ENCODE measurements around the gene UGT3A1. TPM values are rescaled to one million over a fixed set of nuclear protein-coding genes. Genes with fewer than 3 reads are reported as not detected.

The UGT3A1 gene
- total RNA-seq, 1 experiment from 2014 or later: not detected

DNA sequence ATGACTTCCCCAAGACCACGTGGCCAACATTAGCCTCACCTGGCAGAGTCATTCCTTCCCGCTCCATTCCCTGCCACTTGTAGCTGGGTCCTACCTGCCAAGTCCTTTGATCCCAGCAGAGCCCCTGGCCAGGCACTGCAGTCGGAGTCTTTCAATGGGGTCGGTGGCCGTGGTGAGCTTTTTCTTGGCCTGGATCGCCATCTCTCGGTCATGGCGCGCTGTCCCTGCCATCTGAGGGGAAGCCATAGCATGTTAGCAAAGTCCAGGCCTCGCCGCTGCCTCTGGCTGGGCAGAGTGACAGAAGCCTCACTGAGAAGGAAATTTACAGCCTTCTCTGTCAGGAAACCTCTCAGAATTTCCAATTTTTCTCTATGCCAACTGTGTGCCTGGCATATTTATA lies 70.3 kb downstream of the UGT3A1 start (continued):
- TF ChIP-seq SIN3A (IDR thresholded peaks at IDR 0.05; ENCODE audit: low read depth): no peak

DNA sequence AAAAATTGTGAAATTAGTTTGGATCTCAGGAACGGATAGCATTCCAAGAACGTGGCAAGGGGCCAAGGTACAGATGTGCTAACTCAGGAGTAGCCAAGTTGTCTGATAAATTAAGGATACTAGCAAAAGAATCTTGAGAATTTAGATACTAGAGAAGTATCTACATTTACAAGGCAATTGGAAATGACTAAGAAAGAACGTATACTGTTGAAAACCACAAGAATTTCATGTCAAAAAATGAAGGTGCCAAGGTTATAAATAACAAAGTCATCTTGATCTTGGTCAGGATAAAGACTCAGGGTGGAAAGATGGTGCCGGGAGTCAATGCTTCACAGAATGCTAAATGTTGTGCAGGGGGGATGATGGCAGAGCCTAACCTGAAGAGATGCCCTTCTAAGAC lies 72.0 kb downstream of the UGT3A1 start:
- Histone ChIP-seq H3K4me2 (ENCODE audit: low read length) (no peak overlapping the region), H2AFZ (ENCODE audit: low read depth, low read length, poor library complexity, severe bottlenecking) (no peak overlapping the region), H3K9me3 (ENCODE audit: control insufficient read depth in 1 of 2, insufficient read depth in 1 of 2, low read depth in 1 of 2, low read length in 2 of 2) (no peaks in the 10 kb centered on the region), H3K9me2 (ENCODE audit: insufficient read depth) (no peaks in the 10 kb centered on the region), H3K4me1 (ENCODE audit: control insufficient read depth in 1 of 2, insufficient read depth in 2 of 2, low read length in 2 of 2) (no peaks in the 10 kb centered on the region), H3K36me3 (ENCODE audit: control insufficient read depth in 1 of 2, insufficient read depth in 2 of 2, low read length in 2 of 2) (no peaks in the 10 kb centered on the region), H3K27ac (ENCODE audit: low read depth, low read length) (no peak overlapping the region), H3K27me3 (ENCODE audit: insufficient read depth, low read length) (peaks cover 14% of the 10 kb centered on the region; the same call in 1 of the 2 replicates), H3K79me2 (ENCODE audit: insufficient read depth, low read length) (no peaks in the 10 kb centered on the region), H4K20me1 (ENCODE audit: insufficient read depth) (no peaks in the 10 kb centered on the region), H3K9ac (ENCODE audit: low read length) (no peak overlapping the region), H3K4me3 (replicated peaks in 1 of 2; ENCODE audit: low read depth in 1 of 2, low read length in 2 of 2) (no peak overlapping the region)
- no peak for ATAC-seq
- ChIA-PET POLR2A (no interaction called here), CTCF (no interaction called here), RAD21 (ENCODE audit: low non-redundant PET in 1 of 2, low total read pairs in 2 of 2, uncharacterized antibody in 2 of 2, unreplicated experiment in 2 of 2) (no interaction called here)
- no TSS peak for BruUV-seq (replicated peaks)
- DNase-seq (ENCODE audit: low read depth, low spot score): no peak
- intact Hi-C loops (cut with micrococcal nuclease): no loop called here
- TF ChIP-seq ZFX (IDR thresholded peaks at IDR 0.05) (no peak), EZH2phosphoT487 (IDR thresholded peaks at IDR 0.05; ENCODE audit: borderline replicate concordance) (no peak), ZNF274 (IDR thresholded peaks at IDR 0.05; ENCODE audit: low read depth, low read length) (no peak), ELF1 (IDR thresholded peaks at IDR 0.05; ENCODE audit: borderline replicate concordance, low read depth) (no peak), SP1 (IDR thresholded peaks at IDR 0.05; ENCODE audit: low read depth) (no peak), EZH2 (IDR thresholded peaks at IDR 0.05) (no peak), POLR2AphosphoS5 (IDR thresholded peaks at IDR 0.05; ENCODE audit: low read depth, low read length) (no peak), POLR2A (IDR thresholded peaks at IDR 0.05; ENCODE audit: borderline replicate concordance, extremely low read depth, insufficient read depth, insufficient read length) (no peak), TCF7L2 (IDR thresholded peaks at IDR 0.05; ENCODE audit: borderline replicate concordance, extremely low read depth, insufficient read depth, insufficient read length) (no peak)
- TF ChIP-seq, protein P1, sequence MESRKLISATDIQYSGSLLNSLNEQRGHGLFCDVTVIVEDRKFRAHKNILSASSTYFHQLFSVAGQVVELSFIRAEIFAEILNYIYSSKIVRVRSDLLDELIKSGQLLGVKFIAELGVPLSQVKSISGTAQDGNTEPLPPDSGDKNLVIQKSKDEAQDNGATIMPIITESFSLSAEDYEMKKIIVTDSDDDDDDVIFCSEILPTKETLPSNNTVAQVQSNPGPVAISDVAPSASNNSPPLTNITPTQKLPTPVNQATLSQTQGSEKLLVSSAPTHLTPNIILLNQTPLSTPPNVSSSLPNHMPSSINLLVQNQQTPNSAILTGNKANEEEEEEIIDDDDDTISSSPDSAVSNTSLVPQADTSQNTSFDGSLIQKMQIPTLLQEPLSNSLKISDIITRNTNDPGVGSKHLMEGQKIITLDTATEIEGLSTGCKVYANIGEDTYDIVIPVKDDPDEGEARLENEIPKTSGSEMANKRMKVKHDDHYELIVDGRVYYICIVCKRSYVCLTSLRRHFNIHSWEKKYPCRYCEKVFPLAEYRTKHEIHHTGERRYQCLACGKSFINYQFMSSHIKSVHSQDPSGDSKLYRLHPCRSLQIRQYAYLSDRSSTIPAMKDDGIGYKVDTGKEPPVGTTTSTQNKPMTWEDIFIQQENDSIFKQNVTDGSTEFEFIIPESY (IDR thresholded peaks at IDR 0.05; ENCODE audit: extremely low read depth, insufficient replicate concordance, low read length): no peak
